ENCODE data around the gene LCE3A. TPM values are rescaled to one million over a fixed set of nuclear protein-coding genes. Genes with fewer than 3 reads are reported as not detected.
"Not testable (repeated sequence)": the region's sequence is repeated elsewhere in the genome, so short reads cannot be mapped to it uniquely, and the experiment has no call there.

Gene LCE3A, protein sequence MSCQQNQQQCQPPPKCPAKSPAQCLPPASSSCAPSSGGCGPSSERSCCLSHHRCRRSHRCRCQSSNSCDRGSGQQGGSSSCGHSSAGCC
- polyA plus RNA-seq (ENCODE audit: insufficient read length in 4 of 4): not detected

DNA sequence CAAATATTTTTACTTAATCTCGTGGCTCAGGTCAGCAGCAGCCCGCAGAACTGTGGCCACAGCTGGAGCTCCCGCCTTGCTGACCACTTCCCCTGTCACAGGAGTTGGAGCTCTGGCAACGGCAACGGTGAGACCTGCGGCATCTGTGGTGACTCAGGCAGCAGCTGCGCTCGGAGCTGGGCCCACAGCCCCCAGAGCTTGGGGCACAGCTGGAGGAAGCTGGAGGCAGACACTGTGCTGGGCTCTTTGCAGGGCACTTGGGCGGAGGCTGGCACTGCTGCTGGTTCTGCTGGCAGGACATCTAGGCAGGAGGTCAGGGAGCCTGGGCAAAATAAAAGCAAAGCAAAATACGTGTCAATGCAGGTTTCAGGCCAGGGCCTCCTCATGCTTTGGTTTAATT is at the start of gene LCE3A:
TSS of gene LCE3A (minus strand) at position 301 of the 400 bp plus-strand sequence. CDS start at position 301, 0 bp downstream.
- DNase-seq (ENCODE audit: low read depth in 4 of 4, low spot score in 3 of 4): no peak

DNA sequence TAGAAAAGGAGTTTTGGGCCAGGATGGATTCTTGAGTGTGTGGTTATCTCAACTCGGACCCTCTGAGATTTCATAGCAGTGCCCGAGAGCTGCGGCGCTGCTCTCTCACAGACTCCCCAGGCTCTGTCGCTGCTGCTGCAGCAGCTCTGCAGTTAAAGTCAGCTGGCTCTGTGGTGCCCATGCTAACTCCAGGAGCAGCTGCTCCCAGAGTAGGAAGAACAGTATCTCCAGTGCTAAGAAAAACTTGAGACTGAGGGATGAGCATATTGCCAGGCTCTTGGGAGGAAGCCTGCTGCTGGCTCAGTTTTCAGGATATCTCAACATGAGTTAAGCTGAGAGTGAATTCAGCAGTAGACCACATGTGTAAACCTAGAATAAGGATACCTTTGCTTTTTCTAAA is 44.7 kb upstream of the LCE3A start:
- no peak for DNase-seq (ENCODE audit: low read depth in 4 of 4, low spot score in 3 of 4)

DNA sequence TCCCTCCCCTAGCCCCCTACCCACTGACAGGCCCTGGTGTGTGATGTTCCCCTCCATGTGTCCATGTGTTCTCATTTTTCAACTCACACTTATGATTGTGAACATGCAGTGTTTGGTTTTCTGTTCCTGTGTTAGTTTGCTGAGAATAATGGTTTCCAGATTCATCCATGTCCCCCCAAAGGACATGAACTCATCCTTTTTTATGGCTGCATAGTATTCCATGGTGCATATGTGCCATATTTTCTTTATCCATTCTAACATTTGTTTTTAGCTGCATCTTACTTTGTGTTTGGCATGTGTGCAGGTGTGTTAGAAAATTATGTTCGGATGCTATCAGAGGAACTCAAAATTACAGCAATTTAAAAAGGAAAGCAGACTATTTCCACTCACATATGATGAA is 43.3 kb upstream of the LCE3A start:
- DNase-seq (ENCODE audit: low read depth in 4 of 4, low spot score in 3 of 4): not testable (repeated sequence)

DNA sequence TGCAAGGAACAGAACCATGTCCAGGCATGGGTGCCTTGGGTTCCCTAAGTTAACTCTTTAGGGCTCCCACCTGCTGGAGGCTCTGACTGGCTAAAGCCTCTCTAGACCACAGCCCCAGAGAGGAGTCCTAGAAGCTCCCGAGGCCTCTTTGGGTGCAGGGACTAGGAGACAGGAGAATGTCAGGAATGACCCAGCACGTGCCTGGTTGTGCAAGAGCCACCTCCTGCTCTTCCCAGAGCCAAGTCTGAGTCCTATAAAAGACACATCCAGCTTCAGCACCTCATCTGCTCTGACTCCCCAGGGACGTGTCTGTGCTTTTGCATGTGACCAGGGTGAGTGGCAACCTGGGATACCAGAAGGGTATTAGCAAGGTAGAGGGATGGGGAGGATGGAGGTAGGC is 40.2 kb upstream of the LCE3A start, which contains the start of gene LCE2D:
TSS of gene LCE2D (plus strand) at position 283 of the 400 bp plus-strand sequence. CDS start 726 bp downstream, outside the sequence.
- no peak for DNase-seq (ENCODE audit: low read depth in 4 of 4, low spot score in 3 of 4)

DNA sequence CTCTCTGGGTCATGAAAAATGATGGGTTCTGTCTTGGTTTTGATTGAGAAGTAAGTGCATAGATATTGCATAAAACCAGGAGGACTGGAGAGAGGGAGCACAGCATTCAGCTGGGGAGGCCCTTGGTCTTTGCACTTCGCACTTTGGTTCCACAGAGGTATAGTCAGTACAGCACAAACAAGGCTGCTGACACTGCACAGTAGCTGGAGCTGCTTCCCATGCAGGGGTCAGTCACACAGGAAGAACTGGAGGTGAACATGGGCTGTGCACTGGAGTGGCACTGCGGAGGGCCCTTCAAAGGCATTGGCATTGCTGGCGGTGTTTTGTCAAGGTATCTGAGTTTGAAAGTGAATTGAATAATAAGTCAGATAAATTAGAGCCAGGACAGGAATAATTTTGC is 35.7 kb upstream of the LCE3A start:
- peak in 1 of 4 donors; percentile 5 for DNase-seq (ENCODE audit: low read depth in 4 of 4, low spot score in 3 of 4)

DNA sequence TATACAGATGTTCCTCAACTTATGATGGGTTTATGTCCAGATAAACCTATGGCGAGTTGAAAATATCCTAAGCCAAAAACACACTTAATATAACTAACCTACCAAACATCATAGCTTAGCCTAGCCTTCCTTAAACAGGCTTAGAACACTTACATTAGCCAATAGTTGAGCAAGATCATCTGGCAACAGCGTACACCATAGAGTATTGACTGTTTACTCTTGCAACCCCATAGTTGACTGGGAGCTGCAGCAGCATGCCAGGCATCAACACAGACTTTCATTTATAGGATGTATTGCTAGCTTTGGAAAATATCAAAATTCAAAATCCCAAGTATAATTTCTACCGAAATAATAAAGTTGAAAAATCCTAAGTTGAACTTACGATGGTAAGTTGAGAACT is 34.8 kb upstream of the LCE3A start:
- DNase-seq (ENCODE audit: low read depth in 4 of 4, low spot score in 3 of 4): no peak

DNA sequence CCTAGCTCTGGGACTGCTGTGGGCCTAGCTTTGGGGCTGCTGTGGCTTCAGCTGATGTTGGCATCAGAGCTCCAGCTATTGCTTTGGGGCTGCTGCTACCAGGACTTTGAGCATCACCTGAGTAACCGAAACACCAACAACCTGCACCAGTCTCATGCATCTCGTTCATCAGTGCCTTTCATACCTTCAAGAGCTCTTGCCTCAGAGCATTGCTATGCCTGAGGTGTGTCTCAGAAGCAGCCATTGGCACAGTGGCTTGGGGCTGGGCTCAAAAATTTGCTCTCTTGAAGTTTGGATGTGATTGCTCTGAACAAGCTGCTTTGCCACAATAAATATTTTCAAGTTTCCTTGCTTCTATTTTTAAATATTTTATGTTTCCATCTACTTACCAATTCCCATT is 33.6 kb upstream of the LCE3A start:
- DNase-seq (ENCODE audit: low read depth in 4 of 4, low spot score in 3 of 4): no peak

DNA sequence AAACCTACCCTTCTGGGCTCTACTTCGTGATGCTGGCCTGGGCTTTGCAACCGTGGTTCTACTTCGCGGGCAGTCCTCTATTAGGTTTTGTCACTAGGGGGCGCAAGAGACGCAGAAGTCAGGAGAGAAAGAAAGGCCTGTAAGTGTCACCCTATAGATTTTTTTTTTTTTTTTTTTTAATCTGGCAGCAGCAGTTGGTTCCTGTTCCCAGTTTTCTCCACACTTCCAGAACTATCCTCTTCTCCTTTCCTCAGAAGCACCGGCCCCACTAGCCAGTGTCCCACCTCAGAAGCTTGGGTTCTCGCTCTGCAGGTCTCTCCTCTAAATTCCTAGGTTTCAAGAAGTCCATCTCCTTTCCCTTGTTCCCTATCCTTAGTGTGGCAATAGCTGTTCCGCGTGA is 31.2 kb upstream of the LCE3A start:
- peak; percentile 23 to 49 (median 40) for DNase-seq (ENCODE audit: low read depth in 4 of 4, low spot score in 3 of 4)

DNA sequence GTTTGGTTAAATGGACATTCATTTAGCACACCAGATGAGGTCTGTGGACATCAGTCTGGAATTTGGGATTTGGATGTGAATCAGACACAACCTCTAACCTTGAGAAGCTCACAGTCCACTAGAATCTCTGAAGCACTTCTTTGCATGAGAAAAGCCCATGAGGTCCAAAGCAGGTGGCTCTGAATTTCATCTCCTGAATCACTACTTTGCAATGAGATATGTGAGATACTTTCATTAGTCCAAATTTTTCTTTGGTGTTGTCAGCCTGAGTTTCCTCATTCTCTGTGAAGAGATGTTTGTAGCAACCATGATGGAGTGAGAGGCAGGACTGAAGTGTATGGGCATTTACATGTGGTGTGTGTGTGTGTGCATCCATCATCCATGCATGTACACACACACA is 23.8 kb upstream of the LCE3A start:
- no peak for DNase-seq (ENCODE audit: low read depth in 4 of 4, low spot score in 3 of 4)

DNA sequence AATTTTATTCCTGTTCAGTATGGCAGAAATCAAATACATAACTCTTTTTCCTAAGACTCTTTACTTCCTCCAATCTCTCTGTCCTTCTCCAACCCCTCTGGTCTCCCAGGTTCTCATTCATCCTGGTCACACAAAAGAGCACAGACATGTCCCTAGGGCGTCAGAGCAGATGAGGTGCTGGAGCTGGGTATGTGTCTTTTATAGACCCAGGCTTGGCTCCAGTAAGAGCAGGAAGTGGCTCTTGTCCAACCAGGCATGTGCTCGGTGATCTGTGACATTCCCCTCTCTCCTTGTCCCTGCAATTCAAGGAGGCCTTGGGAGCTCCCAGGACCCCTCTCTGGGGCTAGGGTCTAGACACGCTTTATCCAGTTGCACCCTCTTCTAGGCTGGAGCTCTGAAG is 22.2 kb upstream of the LCE3A start:
- no peak for DNase-seq (ENCODE audit: low read depth in 4 of 4, low spot score in 3 of 4)

DNA sequence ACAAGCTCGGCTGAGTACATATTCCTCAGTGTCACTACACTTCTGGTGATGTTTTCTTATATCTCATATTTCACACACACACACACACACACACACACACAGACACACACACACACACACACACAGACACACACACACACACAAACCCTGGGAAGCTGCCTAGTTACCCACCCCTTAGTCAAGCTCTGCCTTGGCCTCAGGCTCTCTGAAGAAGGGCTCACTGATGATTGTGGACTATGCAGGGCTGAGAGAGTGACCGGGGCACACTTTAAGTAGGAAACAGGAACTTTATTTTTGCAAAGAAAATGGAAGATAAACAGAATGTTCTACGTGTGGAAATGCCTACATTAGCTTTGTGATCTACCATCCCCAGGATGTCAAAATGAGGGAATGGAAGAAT is 21.0 kb upstream of the LCE3A start:
- DNase-seq (ENCODE audit: low read depth in 4 of 4, low spot score in 3 of 4): no peak

DNA sequence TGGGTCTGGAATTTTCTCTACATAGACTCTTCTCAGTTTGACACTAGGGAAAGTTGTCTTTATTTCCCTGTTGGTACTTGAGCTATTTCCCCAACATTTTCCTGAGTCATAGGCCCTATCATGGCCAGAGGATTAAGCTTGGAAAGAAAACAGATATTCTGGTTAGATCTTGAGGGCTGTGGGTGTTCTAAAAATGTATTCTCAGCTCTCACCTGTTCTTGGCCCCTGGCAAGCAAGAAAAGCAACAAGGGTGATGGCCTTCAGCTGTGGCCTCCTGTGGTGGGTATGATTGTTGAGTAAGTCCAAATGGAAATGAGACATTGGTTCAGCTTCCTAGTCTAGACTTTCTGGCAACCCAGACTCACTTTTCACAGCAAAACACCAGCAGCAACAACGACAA is 17.4 kb upstream of the LCE3A start:
- DNase-seq (ENCODE audit: low read depth in 4 of 4, low spot score in 3 of 4): no peak

DNA sequence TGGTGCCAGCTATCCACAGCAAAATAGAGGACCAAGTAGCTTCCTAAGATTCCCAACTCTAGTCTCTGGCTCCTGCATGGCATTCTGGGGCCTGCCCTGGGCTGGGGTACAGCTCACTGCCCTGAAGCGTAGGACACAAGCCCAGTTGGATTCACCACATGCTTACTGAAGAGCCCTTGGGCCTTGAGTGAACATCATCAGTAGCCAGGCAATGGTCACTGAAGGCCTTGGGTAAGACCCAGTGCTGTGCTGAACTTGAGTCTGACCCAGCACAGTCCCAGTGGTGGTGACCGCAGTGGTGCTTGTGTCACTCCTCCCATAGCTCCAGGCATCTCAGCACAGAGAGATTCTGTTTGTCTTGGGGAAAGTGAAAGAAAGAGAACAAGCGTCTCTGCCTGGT is 7.7 kb upstream of the LCE3A start:
- no peak for DNase-seq (ENCODE audit: low read depth in 4 of 4, low spot score in 3 of 4)

DNA sequence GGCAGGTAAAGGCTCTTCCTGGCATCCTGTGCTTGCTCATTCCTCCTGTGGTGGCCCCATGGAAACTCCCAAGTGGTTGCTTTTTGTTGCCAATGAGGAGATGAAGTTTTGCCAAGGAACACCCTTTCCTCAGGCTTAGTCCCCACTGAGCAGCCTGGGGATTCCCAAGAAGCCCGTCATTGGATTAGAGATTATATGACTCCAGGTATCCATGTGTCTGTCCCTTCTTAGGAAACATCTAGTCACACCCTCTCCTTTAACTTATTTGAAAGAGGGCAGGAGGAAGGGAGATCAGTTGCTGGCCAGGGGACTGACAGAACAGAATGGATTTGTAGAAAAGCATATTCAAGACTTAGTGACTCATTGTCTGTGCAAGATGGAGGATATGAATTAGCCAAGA is 3.8 kb upstream of the LCE3A start:
- no peak for DNase-seq (ENCODE audit: low read depth in 4 of 4, low spot score in 3 of 4)

DNA sequence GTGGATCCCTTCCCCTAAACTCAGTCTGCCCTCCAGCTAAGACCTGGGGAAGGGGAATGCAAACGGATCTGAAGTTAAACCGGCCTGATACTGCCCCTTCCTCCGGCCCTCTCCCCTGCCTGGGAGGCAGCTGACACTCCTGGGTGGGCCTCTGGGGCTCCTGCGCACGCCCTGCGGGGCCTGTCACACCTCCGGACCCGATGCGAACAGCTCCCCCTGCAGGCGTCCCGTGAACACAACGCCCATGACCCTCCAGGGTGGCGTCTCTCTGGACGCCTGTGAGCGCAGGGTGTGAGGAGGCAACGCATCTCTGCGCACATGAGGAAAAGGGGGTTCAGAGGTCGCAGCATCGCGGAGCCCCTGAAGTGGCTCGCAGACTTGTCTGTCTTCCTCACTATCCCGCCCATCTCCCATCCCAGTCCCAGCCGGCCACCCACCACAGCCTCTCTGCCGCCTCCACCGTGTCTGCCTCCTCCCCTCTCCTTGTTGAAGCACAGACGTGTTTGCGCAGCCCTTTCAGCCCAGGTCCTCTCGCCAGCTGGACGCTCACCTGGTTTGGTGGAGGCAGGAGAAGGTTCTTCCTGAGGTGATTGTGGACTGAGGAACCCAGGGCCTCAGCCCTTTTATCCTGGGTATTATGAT is 421 bp upstream of the LCE3A start:
- DNase-seq (ENCODE audit: low read depth in 4 of 4, low spot score in 3 of 4): no peak

DNA sequence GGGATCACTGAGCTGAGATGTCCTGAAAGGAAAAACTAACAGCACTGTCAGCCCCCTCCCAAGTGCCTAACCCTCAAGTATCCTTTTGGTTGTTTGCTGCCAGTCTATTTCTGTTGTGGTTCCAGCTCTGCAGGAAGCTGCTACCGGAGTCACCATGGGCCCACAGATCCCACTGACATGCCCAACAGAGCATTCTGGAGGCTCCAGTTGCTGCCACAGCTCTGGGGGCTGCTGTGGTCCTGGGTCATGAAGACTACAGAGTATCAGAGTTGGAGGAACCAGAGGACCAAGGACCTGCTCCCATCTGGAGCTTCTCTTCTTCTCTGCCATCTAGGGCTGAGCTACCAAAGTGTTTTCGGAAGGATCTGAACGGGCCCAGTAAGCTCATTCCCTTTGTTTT is 910 bp downstream of the LCE3A start:
- no peak for DNase-seq (ENCODE audit: low read depth in 4 of 4, low spot score in 3 of 4)

DNA sequence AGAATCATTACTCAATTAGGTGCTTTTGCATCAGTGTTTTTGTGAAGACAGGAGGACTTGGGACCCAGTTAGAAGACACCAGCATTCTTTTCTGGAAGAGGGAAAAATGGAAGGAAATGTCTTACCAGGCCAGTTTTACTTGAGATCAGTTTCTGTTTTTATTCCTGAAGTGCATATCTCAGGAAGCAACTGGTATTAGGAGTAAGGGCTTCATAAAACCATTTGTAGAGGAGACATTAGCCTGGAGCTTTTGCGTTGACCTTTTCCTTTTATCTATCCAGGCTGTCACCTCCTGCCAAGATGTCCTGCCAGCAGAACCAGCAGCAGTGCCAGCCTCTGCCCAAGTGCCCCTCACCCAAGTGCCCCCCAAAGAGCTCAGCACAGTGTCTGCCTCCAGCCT is 9.4 kb downstream of the LCE3A start, which contains the start of gene LCE3B:
TSS of gene LCE3B (plus strand) at position 301 of the 400 bp plus-strand sequence. CDS start at position 301, 0 bp downstream.
- no peak for DNase-seq (ENCODE audit: low read depth in 4 of 4, low spot score in 3 of 4)

DNA sequence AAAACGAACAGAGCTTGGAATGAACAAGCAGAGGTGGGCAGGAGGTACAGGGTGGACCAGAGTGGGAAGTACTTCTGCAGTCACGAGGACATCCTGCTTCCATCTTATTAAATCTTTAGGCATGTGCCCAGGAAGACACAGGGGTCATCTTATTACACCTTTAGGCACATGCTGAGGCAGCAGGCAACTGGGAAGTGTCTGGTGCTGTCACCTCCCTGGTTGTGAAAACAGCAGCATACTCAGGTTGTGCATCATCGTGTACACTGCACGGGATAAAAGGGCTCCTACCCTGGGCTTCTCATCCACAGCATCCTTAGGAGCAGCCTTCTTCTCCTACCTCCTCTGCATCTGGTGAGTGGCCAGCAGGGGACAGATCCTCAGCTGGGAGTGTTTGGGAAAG is 23.0 kb downstream of the LCE3A start, which contains the start of gene LCE3C:
TSS of gene LCE3C (plus strand) at position 301 of the 400 bp plus-strand sequence. CDS start 498 bp downstream, outside the sequence.
- no peak for DNase-seq (ENCODE audit: low read depth in 4 of 4, low spot score in 3 of 4)

DNA sequence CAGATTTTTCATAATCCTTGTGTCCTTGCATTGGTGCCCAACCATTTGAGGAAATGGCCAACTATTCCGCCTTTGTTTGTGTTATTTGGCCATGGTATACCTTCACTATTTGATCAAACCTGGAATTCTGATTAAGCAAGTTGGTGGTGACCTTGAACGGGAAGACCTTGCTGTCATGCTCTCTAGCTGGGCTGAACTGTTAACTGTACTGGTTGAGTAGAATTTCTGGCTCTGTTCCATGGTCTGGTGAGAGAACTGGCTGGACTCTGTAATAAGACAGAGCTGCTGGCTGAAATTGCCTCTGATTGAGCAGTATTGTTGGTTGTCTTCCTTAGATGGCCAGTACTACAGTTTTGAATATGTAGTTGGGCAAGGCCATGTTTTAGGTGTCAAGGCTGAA is 25.9 kb downstream of the LCE3A start:
- no peak for DNase-seq (ENCODE audit: low read depth in 4 of 4, low spot score in 3 of 4)

DNA sequence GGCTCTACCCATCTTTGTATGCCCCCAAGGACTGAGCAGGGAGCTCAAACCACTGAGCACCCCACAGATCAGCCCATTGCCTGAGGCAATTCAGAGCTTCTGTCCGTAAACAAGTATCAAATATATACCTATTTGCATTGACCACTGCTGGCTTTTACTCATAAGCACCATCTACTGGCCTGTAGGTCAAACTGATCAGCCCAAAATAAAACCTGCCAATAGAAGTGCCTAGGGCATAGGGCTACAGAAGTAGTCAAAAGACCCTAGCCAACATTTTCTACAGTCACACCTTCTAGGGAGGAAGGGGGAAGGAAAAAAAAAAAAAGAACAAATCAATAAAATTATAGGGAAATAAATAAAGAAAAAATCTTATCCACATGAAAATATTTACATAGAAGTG is 37.3 kb downstream of the LCE3A start:
- no peak for DNase-seq (ENCODE audit: low read depth in 4 of 4, low spot score in 3 of 4)

DNA sequence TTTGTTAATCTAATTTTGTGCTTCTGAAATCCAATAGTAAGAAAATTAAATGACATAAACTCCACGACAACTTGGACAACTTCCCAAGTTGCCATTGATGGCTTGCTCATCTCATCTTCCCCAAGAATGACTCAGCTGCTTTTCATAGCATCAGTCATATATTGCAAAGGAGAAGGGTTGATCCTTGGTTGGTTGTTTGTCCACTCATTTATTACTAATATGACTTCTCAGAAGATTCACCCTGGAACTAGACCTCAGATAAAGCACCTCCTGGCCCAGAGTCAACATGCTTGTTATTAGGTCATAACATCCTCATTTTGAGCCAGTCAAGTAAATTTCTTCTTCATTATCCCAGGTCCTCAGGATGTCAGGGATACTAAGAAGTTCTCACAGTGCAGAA is 40.3 kb downstream of the LCE3A start:
- DNase-seq (ENCODE audit: low read depth in 4 of 4, low spot score in 3 of 4): no peak

DNA sequence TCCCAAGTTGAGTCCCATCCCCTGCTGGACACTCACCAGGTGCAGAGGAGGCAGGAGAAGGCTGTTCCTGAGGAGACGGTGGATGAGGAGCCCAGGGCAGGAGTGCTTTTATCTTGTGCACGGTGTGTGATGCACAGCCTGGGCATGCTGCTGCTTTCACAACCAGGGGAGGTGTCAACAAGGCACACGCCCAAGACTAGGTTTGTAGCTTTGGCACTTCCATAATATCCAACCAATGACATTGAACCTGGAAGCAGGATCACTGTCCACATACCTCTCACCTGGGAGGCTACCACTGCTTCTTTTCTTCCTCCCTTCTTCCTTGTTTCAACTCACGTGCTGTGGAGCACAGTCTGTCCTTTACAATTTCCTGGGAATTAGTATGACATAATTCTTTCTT is 42.5 kb downstream of the LCE3A start, which contains the start of gene LCE3D:
TSS of gene LCE3D (minus strand) at position 84 of the 400 bp plus-strand sequence. CDS start 580 bp downstream, outside the sequence.
- no peak for DNase-seq (ENCODE audit: low read depth in 4 of 4, low spot score in 3 of 4)
